Naive thymus-derived CD4-positive, alpha-beta T cell (primary cell): ENCODE measurements around the gene TCP11L2. TPM values are rescaled to one million over a fixed set of nuclear protein-coding genes. Genes with fewer than 3 reads are reported as not detected.
A peak's percentile ranks its signal among the peaks of the same experiment; 100 is the strongest.

Source experiments
- ATAC-seq: fragments of 150-1000 bp; cut with Tn5 transposase; 2 replicates; pipeline ENCODE4 v1.10.0; 2021; ENCODE audit warnings: mild to moderate bottlenecking, moderate library complexity
- CTCF ChIA-PET: fragments of 350-600 bp; sonication (Branson Sonifier 250); formaldehyde crosslinking; loops from one replicate; lab custom pipeline; 2021; ENCODE audit warnings: antibody characterized with exemption; lab: Charles Lee
- POLR2A ChIA-PET: fragments of 350-600 bp; sonication (Branson Sonifier 250); formaldehyde crosslinking; loops from one replicate; lab custom pipeline; 2021; ENCODE audit warnings: antibody characterized with exemption, inconsistent platforms; lab: Charles Lee
- DNase-seq, 9 donors: peaks; one replicate each; pipeline versions ENCODE4 v3.0.0 to v3.0.0-alpha.2; 2020 to 2022; ENCODE audit warnings: mixed read lengths in 1 of 9
- H3K27ac ChIP-seq: one replicate; pipeline ENCODE4 v1.7.0; 2013; ENCODE audit warnings: mild to moderate bottlenecking, low read depth, low read length, moderate library complexity
- H3K27me3 ChIP-seq, 2 donors: one replicate each; pipeline ENCODE4 v1.7.0; 2013; ENCODE audit warnings: low read length in 2 of 2, mild to moderate bottlenecking in 2 of 2, moderate library complexity in 2 of 2; ENCODE audit not compliant: control insufficient read depth in 2 of 2, insufficient read depth in 2 of 2
- H3K36me3 ChIP-seq, 3 experiments: 1 replicate in 2 of 3; 2 replicates in 1 of 3; pipeline ENCODE4 v1.7.0; 2013; ENCODE audit warnings: low read length in 3 of 3, mild to moderate bottlenecking in 3 of 3, moderate library complexity in 1 of 3; ENCODE audit not compliant: insufficient read depth in 3 of 3, control insufficient read depth in 2 of 3
- H3K4me1 ChIP-seq, 2 donors: one replicate each; pipeline ENCODE4 v1.7.0; 2013; ENCODE audit warnings: low read length in 2 of 2, mild to moderate bottlenecking in 2 of 2, moderate library complexity in 1 of 2; ENCODE audit not compliant: control insufficient read depth in 2 of 2, insufficient read depth in 2 of 2
- H3K4me3 ChIP-seq: 2 replicates; pipeline ENCODE4 v1.7.0; 2013; ENCODE audit warnings: mild to moderate bottlenecking, low read length
- H3K9me3 ChIP-seq, 3 experiments: 1 replicate in 2 of 3; 2 replicates in 1 of 3; pipeline ENCODE4 v1.7.0; 2013; ENCODE audit warnings: low read length in 3 of 3; ENCODE audit not compliant: control insufficient read depth in 2 of 3
- H3K27ac Mint-ChIP-seq, 9 donors: one replicate each; pipeline ENCODE4 v1.8.0; 2020 to 2022; ENCODE audit warnings: mixed read lengths in 9 of 9, mild to moderate bottlenecking in 8 of 9, moderate library complexity in 5 of 9, inconsistent platforms in 2 of 9
- H3K27me3 Mint-ChIP-seq, 5 donors: one replicate each; pipeline ENCODE4 v1.8.0; 2021 to 2022; ENCODE audit warnings: mixed read lengths in 5 of 5, mild to moderate bottlenecking in 1 of 5
- H3K36me3 Mint-ChIP-seq, 5 donors: one replicate each; pipeline ENCODE4 v1.8.0; 2020 to 2022; ENCODE audit warnings: mixed read lengths in 5 of 5, mild to moderate bottlenecking in 3 of 5, inconsistent platforms in 1 of 5
- H3K4me1 Mint-ChIP-seq, 7 donors: one replicate each; pipeline ENCODE4 v1.8.0; 2020 to 2022; ENCODE audit warnings: mixed read lengths in 7 of 7, mild to moderate bottlenecking in 3 of 7, inconsistent platforms in 1 of 7
- H3K4me3 Mint-ChIP-seq, 10 donors: one replicate each; pipeline ENCODE4 v1.8.0; 2020 to 2022; ENCODE audit warnings: mild to moderate bottlenecking in 10 of 10, mixed read lengths in 10 of 10, moderate library complexity in 6 of 10, inconsistent platforms in 2 of 10
- H3K9me3 Mint-ChIP-seq, 11 donors: one replicate each; pipeline ENCODE4 v1.8.0; 2020 to 2022; ENCODE audit warnings: mixed read lengths in 11 of 11, mild to moderate bottlenecking in 4 of 11, inconsistent platforms in 1 of 11, moderate library complexity in 1 of 11
- intact Hi-C, 2 donors: fragments of 100-400 bp; cut with micrococcal nuclease; formaldehyde crosslinking; loops; one replicate each; pipeline ENCODE4 v1.15.1; 2023
- polyA plus RNA-seq, 2 donors: library from polyadenylated mRNA; unstranded; fragments of 300-500 nt; fragmentation: Illumina TruSeq; gene quantifications; one replicate each; pipeline ENCODE4 v1.2.3, GENCODE V29; 2021
- total RNA-seq, 6 experiments: library from RNA in 5 of 6; stranded (reverse) in 5 of 6; gene quantifications; 1 replicate in 5 of 6; 2 replicates in 1 of 6; pipeline ENCODE4 v1.2.3 and lab custom pipeline; 2021 to 2026

The TCP11L2 gene
- total and polyA plus RNA-seq, 7 experiments from 2014 or later = 26.9 to 258 (median 133) TPM

- H3K4me3 ChIP-seq = no peak overlapping the region
- Mint-ChIP-seq H3K4me3 (no peak overlapping the region), H3K27me3 (peaks cover 0 to 14% (median 0%) of the 10 kb centered on the region in 5 donors), H3K36me3 (no peaks in the 10 kb centered on the region), H3K27ac (no peak overlapping the region), H3K4me1 (no peaks in the 10 kb centered on the region), H3K9me3 (no peaks in the 10 kb centered on the region)
- H3K27me3 ChIP-seq = no peaks in the 10 kb centered on the region
- intact Hi-C loops = no loop called here
- H3K36me3 ChIP-seq = no peaks in the 10 kb centered on the region
- H3K27ac ChIP-seq = no peak overlapping the region
- DNase-seq (no peak), ATAC-seq (no peak)
- POLR2A ChIA-PET = interaction anchor here (0.9 kb wide), 1 partner anchor 43 kb away, joined by 3 read pairs; no protein-coding TSS in a partner anchor
- CTCF ChIA-PET = no interaction called here
- H3K9me3 ChIP-seq = no peaks in the 10 kb centered on the region
- H3K4me1 ChIP-seq = no peaks in the 10 kb centered on the region
Observed at GRCh38 chr12:106258935-106259334, 43.6 kb upstream of the TCP11L2 start.

GRCh38 chr12:106265116-106265515 is 37.4 kb upstream of the TCP11L2 start:
- H3K4me1 Mint-ChIP-seq = peaks cover 0 to 18% (median 0%) of the 10 kb centered on the region in 7 donors
- CTCF ChIA-PET = no interaction called here
- POLR2A ChIA-PET = interaction anchor here (1.0 kb wide), 1 partner anchor 38 kb away, joined by 3 read pairs; no protein-coding TSS in a partner anchor
- intact Hi-C loops = no loop called here
- DNase-seq (no peak), ATAC-seq (no peak)
- H3K27ac Mint-ChIP-seq = no peak overlapping the region
- H3K27me3 ChIP-seq = no peaks in the 10 kb centered on the region
- H3K4me1 ChIP-seq = no peaks in the 10 kb centered on the region
- no peaks in the 10 kb centered on the region for H3K9me3 Mint-ChIP-seq
- no peaks in the 10 kb centered on the region for H3K36me3 ChIP-seq
- H3K4me3 Mint-ChIP-seq = no peak overlapping the region
- no peaks in the 10 kb centered on the region for H3K36me3 Mint-ChIP-seq
- peaks cover 0 to 35% (median 0%) of the 10 kb centered on the region in 5 donors for H3K27me3 Mint-ChIP-seq
- no peak overlapping the region for H3K27ac ChIP-seq
- H3K4me3 ChIP-seq = no peak overlapping the region
- no peaks in the 10 kb centered on the region for H3K9me3 ChIP-seq

GRCh38 chr12:106267535-106267934 is 35.0 kb upstream of the TCP11L2 start:
- Histone ChIP-seq H3K27ac (no peak overlapping the region), H3K4me3 (no peak overlapping the region), H3K27me3 (no peaks in the 10 kb centered on the region), H3K4me1 (no peaks in the 10 kb centered on the region), H3K36me3 (no peaks in the 10 kb centered on the region), H3K9me3 (no peaks in the 10 kb centered on the region)
- no peak overlapping the region for H3K27ac Mint-ChIP-seq
- H3K4me3 Mint-ChIP-seq = no peak overlapping the region
- DNase-seq = no peak
- CTCF ChIA-PET = no interaction called here
- intact Hi-C loops = no loop called here
- POLR2A ChIA-PET = no interaction called here
- H3K4me1 Mint-ChIP-seq = peaks cover 0 to 18% (median 0%) of the 10 kb centered on the region in 7 donors
- H3K27me3 Mint-ChIP-seq = peaks cover 0 to 37% (median 0%) of the 10 kb centered on the region in 5 donors
- H3K36me3 Mint-ChIP-seq = no peaks in the 10 kb centered on the region
- peak; percentile 60 for ATAC-seq
- H3K9me3 Mint-ChIP-seq = no peaks in the 10 kb centered on the region

GRCh38 chr12:106269150-106269771 is 33.3 kb upstream of the TCP11L2 start:
- no peaks in the 10 kb centered on the region for H3K27me3 ChIP-seq
- H3K9me3 ChIP-seq = no peaks in the 10 kb centered on the region
- DNase-seq = no peak
- intact Hi-C loops = no loop called here
- POLR2A ChIA-PET = interaction anchor here (1.3 to 1.4 kb wide), 2 partner anchors 11 to 33 kb away, joined by 4 to 6 read pairs; no protein-coding TSS in a partner anchor
- CTCF ChIA-PET = interaction anchor here (0.6 to 1.5 kb wide), 2 partner anchors 11 to 1131 kb away, joined by 4 read pairs; no protein-coding TSS in a partner anchor
- Mint-ChIP-seq H3K4me1 (peaks cover 0 to 18% (median 0%) of the 10 kb centered on the region in 7 donors), H3K27ac (no peak overlapping the region), H3K27me3 (peaks cover 0 to 26% (median 0%) of the 10 kb centered on the region in 5 donors), H3K36me3 (no peaks in the 10 kb centered on the region), H3K4me3 (no peak overlapping the region), H3K9me3 (no peaks in the 10 kb centered on the region)
- H3K4me3 ChIP-seq = no peak overlapping the region
- no peak overlapping the region for H3K27ac ChIP-seq
- no peaks in the 10 kb centered on the region for H3K36me3 ChIP-seq
- ATAC-seq = peak; percentile 78
- no peaks in the 10 kb centered on the region for H3K4me1 ChIP-seq

GRCh38 chr12:106271575-106272505 is 30.7 kb upstream of the TCP11L2 start:
- intact Hi-C loops = no loop called here
- Histone ChIP-seq H3K36me3 (no peaks in the 10 kb centered on the region), H3K9me3 (no peaks in the 10 kb centered on the region), H3K4me1 (no peaks in the 10 kb centered on the region), H3K4me3 (no peak overlapping the region), H3K27me3 (no peaks in the 10 kb centered on the region), H3K27ac (no peak overlapping the region)
- DNase-seq (no peak), ATAC-seq (no peak)
- Mint-ChIP-seq H3K4me3 (no peak overlapping the region), H3K4me1 (peaks cover 0 to 18% (median 0%) of the 10 kb centered on the region in 7 donors), H3K9me3 (no peaks in the 10 kb centered on the region), H3K27ac (peak overlapping the region in 1 of 9 donors; percentile 20), H3K27me3 (peaks cover 0 to 9% (median 0%) of the 10 kb centered on the region in 5 donors), H3K36me3 (no peaks in the 10 kb centered on the region)
- ChIA-PET CTCF (interaction anchor here (1.2 to 1.3 kb wide), 2 partner anchors 10 to 45 kb away, joined by 3 to 4 read pairs; no protein-coding TSS in a partner anchor), POLR2A (interaction anchor here (0.7 to 2.0 kb wide), 2 partner anchors 28 to 29 kb away, joined by 5 to 8 read pairs; no protein-coding TSS in a partner anchor)

GRCh38 chr12:106273491-106273890 is 29.0 kb upstream of the TCP11L2 start:
- Mint-ChIP-seq H3K27ac (peak overlapping the region in 1 of 9 donors; percentile 36), H3K27me3 (peaks cover 0 to 9% (median 0%) of the 10 kb centered on the region in 5 donors), H3K9me3 (no peaks in the 10 kb centered on the region), H3K4me3 (no peak overlapping the region), H3K36me3 (no peaks in the 10 kb centered on the region), H3K4me1 (peaks cover 0 to 6% (median 0%) of the 10 kb centered on the region in 7 donors)
- H3K4me1 ChIP-seq = no peaks in the 10 kb centered on the region
- H3K4me3 ChIP-seq = no peak overlapping the region
- ChIA-PET POLR2A (interaction anchor here (0.8 to 1.1 kb wide), 3 partner anchors 20 to 26 kb away, joined by 3 to 5 read pairs (median 3); no protein-coding TSS in a partner anchor), CTCF (no interaction called here)
- H3K36me3 ChIP-seq = no peaks in the 10 kb centered on the region
- no peaks in the 10 kb centered on the region for H3K9me3 ChIP-seq
- intact Hi-C loops = no loop called here
- ATAC-seq (no peak), DNase-seq (no peak)
- H3K27me3 ChIP-seq = no peaks in the 10 kb centered on the region
- no peak overlapping the region for H3K27ac ChIP-seq
